ENCODE data around the gene CCDC157. TPM values are rescaled to one million over a fixed set of nuclear protein-coding genes. Genes with fewer than 3 reads are reported as not detected.

CCDC157 gene
- total RNA-seq, 4 donors from 2014 or later = 0.99 to 1.9 (median 1.5) TPM

GRCh38 chr22:30324014-30324730, 32.6 kb upstream of the CCDC157 start:
- peaks cover 0 to 80% (median 50%) of the 10 kb centered on the region in 3 donors for H3K4me1 ChIP-seq
- ATAC-seq = no peak

GRCh38 chr22:30325065-30325720, 31.6 kb upstream of the CCDC157 start:
- ATAC-seq = peak; percentile 59
- Histone ChIP-seq H3K36me3 (peaks cover 0 to 15% of the 10 kb centered on the region in 2 donors), H3K27ac (peak overlapping the region; percentile 68 to 93 (median 86)), H3K9me3 (no peaks in the 10 kb centered on the region), H3K27me3 (no peaks in the 10 kb centered on the region), H3K4me1 (peaks cover 0 to 70% (median 43%) of the 10 kb centered on the region in 3 donors), H3K4me3 (peak overlapping the region; percentile 67 to 78)
- 20 to 40% methylated on average over 2 to 3 of the region's 5 CpGs for WGBS, 2 donors (ENCODE audit: low coverage in 1 of 2)
- TF ChIP-seq EP300 (IDR thresholded peaks at IDR 0.05) = no peak
- no peak for TF ChIP-seq POLR2A (IDR thresholded peaks at IDR 0.05)
- peak; percentile 56 for TF ChIP-seq POLR2AphosphoS5 (IDR thresholded peaks at IDR 0.05)
- no peak for TF ChIP-seq CTCF (IDR thresholded peaks at IDR 0.05)

More at GRCh38 chr22:30324014-30324730, 32.6 kb upstream of the CCDC157 start:
- Histone ChIP-seq H3K27ac (peak overlapping the region; percentile 32 to 93 (median 86)), H3K36me3 (peaks cover 0 to 23% of the 10 kb centered on the region in 2 donors), H3K9me3 (no peaks in the 10 kb centered on the region), H3K4me3 (peak overlapping the region; percentile 67 to 78), H3K27me3 (no peaks in the 10 kb centered on the region)
- TF ChIP-seq POLR2AphosphoS5 (IDR thresholded peaks at IDR 0.05) = no peak
- TF ChIP-seq EP300 (IDR thresholded peaks at IDR 0.05) = no peak
- TF ChIP-seq CTCF (IDR thresholded peaks at IDR 0.05) = no peak
- no peak for TF ChIP-seq POLR2A (IDR thresholded peaks at IDR 0.05)
- 25 to 55% methylated on average over 2 to 5 of the region's 8 CpGs for WGBS, 2 donors (ENCODE audit: low coverage in 1 of 2)

- no peaks in the 10 kb centered on the region for H3K27me3 ChIP-seq
- peak overlapping the region; percentile 67 to 78 for H3K4me3 ChIP-seq
- TF ChIP-seq CTCF (IDR thresholded peaks at IDR 0.05) = no peak
- H3K4me1 ChIP-seq = peaks cover 0 to 64% (median 42%) of the 10 kb centered on the region in 3 donors
- ATAC-seq = no peak
- no peaks in the 10 kb centered on the region for H3K9me3 ChIP-seq
- WGBS, 2 donors (ENCODE audit: low coverage in 1 of 2) = 0% methylated on average over 3 of the region's 14 CpGs; no CpG with 5 or more reads in 1 of the 2 donors
- H3K36me3 ChIP-seq = peaks cover 0 to 15% of the 10 kb centered on the region in 2 donors
- peak overlapping the region; percentile 68 to 93 (median 86) for H3K27ac ChIP-seq
Observed at GRCh38 chr22:30325724-30326254, 31.0 kb upstream of the CCDC157 start.

- Histone ChIP-seq H3K4me1 (peaks cover 0 to 59% (median 37%) of the 10 kb centered on the region in 3 donors), H3K9me3 (no peaks in the 10 kb centered on the region)
- 3% methylated on average over 10 of the region's 34 CpGs; no CpG with 5 or more reads in 1 of the 2 donors for WGBS, 2 donors (ENCODE audit: low coverage in 1 of 2)
Observed at GRCh38 chr22:30326255-30326705, 30.5 kb upstream of the CCDC157 start.

More at GRCh38 chr22:30326255-30326705, 30.5 kb upstream of the CCDC157 start:
- Histone ChIP-seq H3K27me3 (no peaks in the 10 kb centered on the region), H3K27ac (peak overlapping the region; percentile 68 to 93 (median 86)), H3K4me3 (peak overlapping the region; percentile 67 to 78), H3K36me3 (peaks cover 0 to 15% of the 10 kb centered on the region in 2 donors)
- peak; percentile 54 for ATAC-seq
- TF ChIP-seq POLR2AphosphoS5 (IDR thresholded peaks at IDR 0.05) (no peak), CTCF (IDR thresholded peaks at IDR 0.05) (no peak), EP300 (IDR thresholded peaks at IDR 0.05) (no peak), POLR2A (IDR thresholded peaks at IDR 0.05) (no peak)

Measured in gastroesophageal sphincter (tissue), 4 donors.